Lower lobe of right lung (tissue), 2 donors: Measurements from ENCODE around the gene PNKD. TPM values are rescaled to one million over a fixed set of nuclear protein-coding genes. Genes with fewer than 3 reads are reported as not detected.
A peak's percentile ranks its signal among the peaks of the same experiment; 100 is the strongest.

Source experiments
- ATAC-seq, 2 donors: fragments of 200-7000 bp; cut with Tn5 transposase; one replicate each; pipeline ENCODE4 v1.9.1; 2020 to 2022; ENCODE audit warnings: mild to moderate bottlenecking in 2 of 2, moderate library complexity in 2 of 2
- DNase-seq: peaks from one replicate; pipeline ENCODE4 v3.0.0-alpha.2; 2020
- H3K27ac ChIP-seq: fragments of 200-600 bp; one replicate; pipeline ENCODE4 v1.8.0; 2022
- H3K27me3 ChIP-seq: fragments of 200-600 bp; one replicate; pipeline ENCODE4 v1.8.0; 2022; ENCODE audit warnings: low read depth
- H3K36me3 ChIP-seq: fragments of 200-600 bp; one replicate; pipeline ENCODE4 v1.8.0; 2022; ENCODE audit warnings: mild to moderate bottlenecking
- H3K4me1 ChIP-seq: fragments of 200-600 bp; one replicate; pipeline ENCODE4 v1.8.0; 2022
- H3K4me3 ChIP-seq: fragments of 200-600 bp; one replicate; pipeline ENCODE4 v1.8.0; 2022; ENCODE audit warnings: mild to moderate bottlenecking
- H3K9me3 ChIP-seq: fragments of 200-600 bp; one replicate; pipeline ENCODE4 v1.8.0; 2022
- intact Hi-C: fragments of 100-400 bp; cut with DNase I; formaldehyde crosslinking; loops from one replicate; pipeline ENCODE4 v1.11.0; 2022
- total RNA-seq: library from RNA; stranded (reverse); fragmentation: NEBNext Ultra II Directional; extraction: Animal tissue kit (Norgen Biotek cat#: 25700); gene quantifications from one replicate; pipeline ENCODE4 v1.2.1, GENCODE V29; 2021
- TF ChIP-seq, protein P1 (sequence below): fragments of 200-600 bp; IDR thresholded peaks from one replicate; pipeline ENCODE4 v1.8.0; 2022; ENCODE audit warnings: antibody characterized with exemption, mild to moderate bottlenecking
- donor health status: DM: no; HTN: yes; CAD: no; lungs with severe emphysema.

Gene PNKD
- total RNA-seq, 1 donor from 2014 or later = 65.8 TPM

DNA sequence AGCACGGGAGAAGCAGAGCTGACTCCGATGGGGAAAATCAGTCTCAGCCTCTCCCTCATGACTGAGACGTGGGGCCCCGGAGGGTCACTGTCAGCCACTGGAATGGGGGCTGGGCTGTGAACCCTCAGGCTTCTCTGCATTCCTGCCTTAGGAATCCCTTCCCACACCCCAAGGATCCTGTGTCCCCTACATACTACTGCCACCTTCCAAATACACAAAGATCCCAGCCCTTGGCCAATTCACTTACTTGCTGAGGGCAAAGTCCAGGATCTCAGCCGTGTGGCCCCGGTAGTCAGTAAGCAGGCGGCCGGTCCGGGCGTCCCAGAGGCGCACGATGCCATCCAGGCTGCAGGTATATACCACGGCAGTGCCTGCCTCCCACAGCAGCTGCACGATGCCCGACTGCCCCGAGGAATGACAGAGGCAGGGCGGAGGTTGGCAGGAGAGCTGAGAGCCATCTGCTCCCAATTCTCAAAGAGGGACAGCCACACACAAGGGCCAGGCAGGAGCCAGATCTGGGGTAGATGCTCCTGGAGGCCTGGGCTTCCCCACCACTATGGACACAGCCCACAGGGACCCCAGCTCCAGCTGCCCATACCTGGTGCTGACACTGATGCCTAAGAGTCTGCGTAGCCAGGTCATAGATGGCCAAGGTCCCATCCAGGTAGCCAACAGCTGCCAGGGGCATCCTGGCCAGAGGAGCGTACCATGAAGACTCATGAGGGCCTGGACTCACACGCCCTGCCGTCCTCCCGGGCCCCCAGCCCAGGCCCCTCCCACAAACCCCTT, 5.4 kb upstream of the PNKD start:
- intact Hi-C loops = no loop called here
- Histone ChIP-seq H3K4me3 (no peak overlapping the region), H3K9me3 (no peaks in the 10 kb centered on the region), H3K27ac (peak overlapping the region; percentile 57), H3K27me3 (no peaks in the 10 kb centered on the region), H3K4me1 (peaks cover 67% of the 10 kb centered on the region), H3K36me3 (peaks cover 61% of the 10 kb centered on the region)
- ATAC-seq = no peak
- TF ChIP-seq, protein P1, sequence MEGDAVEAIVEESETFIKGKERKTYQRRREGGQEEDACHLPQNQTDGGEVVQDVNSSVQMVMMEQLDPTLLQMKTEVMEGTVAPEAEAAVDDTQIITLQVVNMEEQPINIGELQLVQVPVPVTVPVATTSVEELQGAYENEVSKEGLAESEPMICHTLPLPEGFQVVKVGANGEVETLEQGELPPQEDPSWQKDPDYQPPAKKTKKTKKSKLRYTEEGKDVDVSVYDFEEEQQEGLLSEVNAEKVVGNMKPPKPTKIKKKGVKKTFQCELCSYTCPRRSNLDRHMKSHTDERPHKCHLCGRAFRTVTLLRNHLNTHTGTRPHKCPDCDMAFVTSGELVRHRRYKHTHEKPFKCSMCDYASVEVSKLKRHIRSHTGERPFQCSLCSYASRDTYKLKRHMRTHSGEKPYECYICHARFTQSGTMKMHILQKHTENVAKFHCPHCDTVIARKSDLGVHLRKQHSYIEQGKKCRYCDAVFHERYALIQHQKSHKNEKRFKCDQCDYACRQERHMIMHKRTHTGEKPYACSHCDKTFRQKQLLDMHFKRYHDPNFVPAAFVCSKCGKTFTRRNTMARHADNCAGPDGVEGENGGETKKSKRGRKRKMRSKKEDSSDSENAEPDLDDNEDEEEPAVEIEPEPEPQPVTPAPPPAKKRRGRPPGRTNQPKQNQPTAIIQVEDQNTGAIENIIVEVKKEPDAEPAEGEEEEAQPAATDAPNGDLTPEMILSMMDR = no peak
- no peak for DNase-seq

DNA sequence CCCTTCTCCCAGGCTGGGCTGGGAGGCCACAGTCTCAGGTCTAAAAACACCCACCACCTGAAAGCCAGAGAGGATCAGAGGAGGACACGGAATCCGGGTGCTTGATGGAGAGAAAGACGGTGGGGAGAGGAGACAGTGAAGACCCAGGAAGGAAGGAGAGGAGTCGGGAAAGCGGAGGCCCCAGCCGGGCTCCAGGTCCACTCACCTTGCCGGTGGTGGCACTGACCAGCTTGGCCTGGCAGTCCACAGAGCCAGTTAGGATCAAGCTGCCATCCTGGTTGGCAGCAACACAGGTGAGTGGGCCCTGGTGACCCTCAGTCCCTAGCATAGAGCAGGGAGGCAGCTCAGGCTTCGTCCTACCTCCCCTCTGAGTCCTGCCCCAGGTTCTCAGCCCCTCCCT, 4.7 kb upstream of the PNKD start:
- intact Hi-C loops = no loop called here
- Histone ChIP-seq H3K4me1 (peaks cover 61% of the 10 kb centered on the region), H3K36me3 (peaks cover 61% of the 10 kb centered on the region), H3K4me3 (no peak overlapping the region), H3K9me3 (no peaks in the 10 kb centered on the region), H3K27ac (no peak overlapping the region), H3K27me3 (no peaks in the 10 kb centered on the region)
- TF ChIP-seq, protein P1 = no peak
- DNase-seq (no peak), ATAC-seq (no peak)

- no peak for ATAC-seq
- Histone ChIP-seq H3K4me1 (peaks cover 59% of the 10 kb centered on the region), H3K27me3 (no peaks in the 10 kb centered on the region), H3K27ac (no peak overlapping the region), H3K4me3 (no peak overlapping the region), H3K36me3 (peaks cover 61% of the 10 kb centered on the region), H3K9me3 (no peaks in the 10 kb centered on the region)
- intact Hi-C loops = no loop called here
- no peak for DNase-seq
- TF ChIP-seq, protein P1 = no peak
Measured at GRCh38 chr2:218266316-218266979, 3.9 kb upstream of the PNKD start.

- TF ChIP-seq, protein P1 = no peak
- Histone ChIP-seq H3K9me3 (no peaks in the 10 kb centered on the region), H3K27me3 (no peaks in the 10 kb centered on the region), H3K36me3 (peaks cover 63% of the 10 kb centered on the region), H3K27ac (no peak overlapping the region), H3K4me3 (no peak overlapping the region), H3K4me1 (peaks cover 59% of the 10 kb centered on the region)
- intact Hi-C loops = no loop called here
- no peak for DNase-seq
- ATAC-seq = no peak
Measured at GRCh38 chr2:218267259-218267658, 3.1 kb upstream of the PNKD start.

GRCh38 chr2:218270721-218271486, 585 bp downstream of the PNKD start:
- Histone ChIP-seq H3K27ac (peak overlapping the region; percentile 68), H3K36me3 (peaks cover 59% of the 10 kb centered on the region), H3K4me3 (peak overlapping the region; percentile 78), H3K9me3 (no peaks in the 10 kb centered on the region), H3K4me1 (peaks cover 48% of the 10 kb centered on the region), H3K27me3 (no peaks in the 10 kb centered on the region)
- DNase-seq (no peak), ATAC-seq (no peak)
- intact Hi-C loops = no loop called here
- TF ChIP-seq, protein P1 = no peak
